Measurements from ENCODE around the gene CD274. TPM values are rescaled to one million over a fixed set of nuclear protein-coding genes. Genes with fewer than 3 reads are reported as not detected.

CD274 gene
- polyA plus RNA-seq, 1 donor from 2014 or later, result 0.16 TPM

DNA sequence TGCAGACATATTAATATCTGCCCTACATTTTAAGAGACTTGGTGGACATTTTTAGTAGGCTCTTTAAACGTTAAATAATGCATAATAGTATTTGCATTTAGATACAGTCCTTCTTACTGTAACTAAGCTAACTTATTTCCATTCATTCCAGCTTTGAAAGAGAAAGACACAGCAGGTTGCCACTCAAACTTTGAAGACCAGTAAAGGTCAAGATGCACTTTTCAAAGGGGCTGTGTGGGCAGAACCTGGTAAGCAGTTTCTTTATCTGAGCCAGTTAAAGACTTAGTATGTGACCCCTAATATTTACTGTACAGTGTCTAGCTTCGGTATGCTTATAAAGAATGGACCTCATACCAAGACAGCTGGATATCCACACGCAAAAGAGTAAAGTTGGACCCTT, 33.4 kb upstream of the CD274 start:
- no peaks in the 10 kb centered on the region for H3F3A ChIP-seq (ENCODE audit: insufficient read depth, low read length, poor library complexity, severe bottlenecking)
- H3K36me3 ChIP-seq (ENCODE audit: insufficient read depth, low read length), result no peaks in the 10 kb centered on the region
- TF ChIP-seq EP300 (conservative IDR thresholded peaks at IDR 0.05; ENCODE audit: poor library complexity, severe bottlenecking) (no peak), POLR2AphosphoS5 (IDR thresholded peaks at IDR 0.05) (no peak), RAD21 (conservative IDR thresholded peaks at IDR 0.05) (no peak), TAF1 (IDR thresholded peaks at IDR 0.05; ENCODE audit: low read depth) (no peak), EZH2 (IDR thresholded peaks at IDR 0.05; ENCODE audit: borderline replicate concordance, insufficient read depth, low read length, poor library complexity, severe bottlenecking) (no peak), SMC3 (conservative IDR thresholded peaks at IDR 0.05; ENCODE audit: poor library complexity) (no peak)
- TF ChIP-seq, protein P1, sequence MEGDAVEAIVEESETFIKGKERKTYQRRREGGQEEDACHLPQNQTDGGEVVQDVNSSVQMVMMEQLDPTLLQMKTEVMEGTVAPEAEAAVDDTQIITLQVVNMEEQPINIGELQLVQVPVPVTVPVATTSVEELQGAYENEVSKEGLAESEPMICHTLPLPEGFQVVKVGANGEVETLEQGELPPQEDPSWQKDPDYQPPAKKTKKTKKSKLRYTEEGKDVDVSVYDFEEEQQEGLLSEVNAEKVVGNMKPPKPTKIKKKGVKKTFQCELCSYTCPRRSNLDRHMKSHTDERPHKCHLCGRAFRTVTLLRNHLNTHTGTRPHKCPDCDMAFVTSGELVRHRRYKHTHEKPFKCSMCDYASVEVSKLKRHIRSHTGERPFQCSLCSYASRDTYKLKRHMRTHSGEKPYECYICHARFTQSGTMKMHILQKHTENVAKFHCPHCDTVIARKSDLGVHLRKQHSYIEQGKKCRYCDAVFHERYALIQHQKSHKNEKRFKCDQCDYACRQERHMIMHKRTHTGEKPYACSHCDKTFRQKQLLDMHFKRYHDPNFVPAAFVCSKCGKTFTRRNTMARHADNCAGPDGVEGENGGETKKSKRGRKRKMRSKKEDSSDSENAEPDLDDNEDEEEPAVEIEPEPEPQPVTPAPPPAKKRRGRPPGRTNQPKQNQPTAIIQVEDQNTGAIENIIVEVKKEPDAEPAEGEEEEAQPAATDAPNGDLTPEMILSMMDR (IDR thresholded peaks at IDR 0.05; ENCODE audit: poor library complexity, severe bottlenecking), result no peak
- TF ChIP-seq, protein P2, sequence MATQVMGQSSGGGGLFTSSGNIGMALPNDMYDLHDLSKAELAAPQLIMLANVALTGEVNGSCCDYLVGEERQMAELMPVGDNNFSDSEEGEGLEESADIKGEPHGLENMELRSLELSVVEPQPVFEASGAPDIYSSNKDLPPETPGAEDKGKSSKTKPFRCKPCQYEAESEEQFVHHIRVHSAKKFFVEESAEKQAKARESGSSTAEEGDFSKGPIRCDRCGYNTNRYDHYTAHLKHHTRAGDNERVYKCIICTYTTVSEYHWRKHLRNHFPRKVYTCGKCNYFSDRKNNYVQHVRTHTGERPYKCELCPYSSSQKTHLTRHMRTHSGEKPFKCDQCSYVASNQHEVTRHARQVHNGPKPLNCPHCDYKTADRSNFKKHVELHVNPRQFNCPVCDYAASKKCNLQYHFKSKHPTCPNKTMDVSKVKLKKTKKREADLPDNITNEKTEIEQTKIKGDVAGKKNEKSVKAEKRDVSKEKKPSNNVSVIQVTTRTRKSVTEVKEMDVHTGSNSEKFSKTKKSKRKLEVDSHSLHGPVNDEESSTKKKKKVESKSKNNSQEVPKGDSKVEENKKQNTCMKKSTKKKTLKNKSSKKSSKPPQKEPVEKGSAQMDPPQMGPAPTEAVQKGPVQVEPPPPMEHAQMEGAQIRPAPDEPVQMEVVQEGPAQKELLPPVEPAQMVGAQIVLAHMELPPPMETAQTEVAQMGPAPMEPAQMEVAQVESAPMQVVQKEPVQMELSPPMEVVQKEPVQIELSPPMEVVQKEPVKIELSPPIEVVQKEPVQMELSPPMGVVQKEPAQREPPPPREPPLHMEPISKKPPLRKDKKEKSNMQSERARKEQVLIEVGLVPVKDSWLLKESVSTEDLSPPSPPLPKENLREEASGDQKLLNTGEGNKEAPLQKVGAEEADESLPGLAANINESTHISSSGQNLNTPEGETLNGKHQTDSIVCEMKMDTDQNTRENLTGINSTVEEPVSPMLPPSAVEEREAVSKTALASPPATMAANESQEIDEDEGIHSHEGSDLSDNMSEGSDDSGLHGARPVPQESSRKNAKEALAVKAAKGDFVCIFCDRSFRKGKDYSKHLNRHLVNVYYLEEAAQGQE (IDR thresholded peaks at IDR 0.05; ENCODE audit: borderline replicate concordance), result no peak
- H3K9ac ChIP-seq (ENCODE audit: low read length), result no peak overlapping the region
- no peak overlapping the region for H3K27ac ChIP-seq (ENCODE audit: low read length)
- no peaks in the 10 kb centered on the region for H3K9me2 ChIP-seq (ENCODE audit: insufficient read depth, low read length)
- no peaks in the 10 kb centered on the region for H3K9me3 ChIP-seq (ENCODE audit: low read length)
- no peaks in the 10 kb centered on the region for H4K20me1 ChIP-seq (ENCODE audit: insufficient read depth)
- no peaks in the 10 kb centered on the region for H3K27me3 ChIP-seq (ENCODE audit: insufficient read depth, low read depth, low read length)
- H2AFZ ChIP-seq (ENCODE audit: low read depth, low read length), result no peak overlapping the region
- no peak overlapping the region for H3K4me3 ChIP-seq (ENCODE audit: low read length)
- H3K79me2 ChIP-seq (replicated peaks; ENCODE audit: insufficient read depth, low read length), result no peaks in the 10 kb centered on the region
- no peak overlapping the region for H3K4me2 ChIP-seq (ENCODE audit: low read length)

GRCh38 chr9:5418481-5418880, 31.9 kb upstream of the CD274 start:
- Histone ChIP-seq H3K79me2 (replicated peaks; ENCODE audit: insufficient read depth, low read length) (no peaks in the 10 kb centered on the region), H3K9me2 (ENCODE audit: insufficient read depth, low read length) (no peaks in the 10 kb centered on the region), H3K9ac (ENCODE audit: low read length) (no peak overlapping the region), H3F3A (ENCODE audit: insufficient read depth, low read length, poor library complexity, severe bottlenecking) (no peaks in the 10 kb centered on the region), H3K27ac (ENCODE audit: low read length) (no peak overlapping the region), H3K4me3 (ENCODE audit: low read length) (no peak overlapping the region), H2AFZ (ENCODE audit: low read depth, low read length) (no peak overlapping the region), H3K27me3 (ENCODE audit: insufficient read depth, low read depth, low read length) (no peaks in the 10 kb centered on the region), H3K36me3 (ENCODE audit: insufficient read depth, low read length) (no peaks in the 10 kb centered on the region), H4K20me1 (ENCODE audit: insufficient read depth) (no peaks in the 10 kb centered on the region), H3K4me2 (ENCODE audit: low read length) (no peak overlapping the region), H3K9me3 (ENCODE audit: low read length) (no peaks in the 10 kb centered on the region)
- TF ChIP-seq, protein P1 (IDR thresholded peaks at IDR 0.05; ENCODE audit: poor library complexity, severe bottlenecking), result no peak
- TF ChIP-seq TAF1 (IDR thresholded peaks at IDR 0.05; ENCODE audit: low read depth) (no peak), POLR2AphosphoS5 (IDR thresholded peaks at IDR 0.05) (no peak), SMC3 (conservative IDR thresholded peaks at IDR 0.05; ENCODE audit: poor library complexity) (no peak), RAD21 (conservative IDR thresholded peaks at IDR 0.05) (no peak), MXI1 (conservative IDR thresholded peaks at IDR 0.05; ENCODE audit: poor library complexity, severe bottlenecking) (no peak), EP300 (conservative IDR thresholded peaks at IDR 0.05; ENCODE audit: poor library complexity, severe bottlenecking) (no peak), EZH2 (IDR thresholded peaks at IDR 0.05; ENCODE audit: borderline replicate concordance, insufficient read depth, low read length, poor library complexity, severe bottlenecking) (no peak)
- TF ChIP-seq, protein P2 (IDR thresholded peaks at IDR 0.05; ENCODE audit: borderline replicate concordance), result no peak

Measured in neural cell (in vitro differentiated cells).